Muscle layer of duodenum (tissue), 2 donors: ENCODE measurements around the gene NDUFB3.
A peak's percentile ranks its signal among the peaks of the same experiment; 100 is the strongest.

ENCODE experiments used
- H3K27ac ChIP-seq: one replicate; pipeline ENCODE4 v1.7.0; 2013; ENCODE audit warnings: mild to moderate bottlenecking, low read length
- H3K27me3 ChIP-seq: one replicate; pipeline ENCODE4 v1.7.0; 2013; ENCODE audit warnings: low read depth, mild to moderate bottlenecking, control low read depth, low read length
- H3K36me3 ChIP-seq, 2 donors: one replicate each; pipeline ENCODE4 v1.7.0; 2013; ENCODE audit warnings: low read length in 2 of 2, control low read depth in 1 of 2, mild to moderate bottlenecking in 1 of 2; ENCODE audit not compliant: insufficient read depth in 2 of 2, control insufficient read depth in 1 of 2
- H3K4me1 ChIP-seq, 2 donors: one replicate each; pipeline ENCODE4 v1.7.0; 2013; ENCODE audit warnings: low read length in 2 of 2, mild to moderate bottlenecking in 2 of 2, control low read depth in 1 of 2, moderate library complexity in 1 of 2; ENCODE audit not compliant: insufficient read depth in 2 of 2, control insufficient read depth in 1 of 2
- H3K4me3 ChIP-seq, 2 donors: one replicate each; pipeline ENCODE4 v1.7.0; 2013; ENCODE audit warnings: low read length in 2 of 2, low read depth in 1 of 2, mild to moderate bottlenecking in 1 of 2
- H3K9me3 ChIP-seq, 2 donors: one replicate each; pipeline ENCODE4 v1.7.0; 2013; ENCODE audit warnings: low read length in 2 of 2, control low read depth in 1 of 2, mild to moderate bottlenecking in 1 of 2; ENCODE audit not compliant: control insufficient read depth in 1 of 2
- donor health status: healthy.

Gene NDUFB3

DNA sequence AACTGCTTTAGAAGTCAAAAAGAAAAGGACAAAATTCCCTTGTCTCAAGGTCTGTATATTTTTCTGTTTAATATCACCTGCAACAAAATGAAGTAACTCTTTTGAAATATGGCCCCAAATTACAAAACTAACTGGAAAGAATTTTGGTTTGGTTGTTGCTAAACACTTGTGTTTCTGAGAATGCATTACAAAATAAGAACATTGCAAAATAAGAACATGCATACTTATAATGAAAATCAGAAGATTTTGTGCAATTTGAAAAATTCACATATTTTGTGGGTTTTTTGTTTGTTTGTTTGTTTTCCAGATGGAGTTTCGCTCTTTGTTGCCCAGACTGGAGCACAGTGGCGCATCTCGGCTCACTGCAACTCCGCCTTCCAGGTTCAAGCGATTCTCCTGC is 21.8 kb downstream of the NDUFB3 start:
- Histone ChIP-seq H3K9me3 (no peaks in the 10 kb centered on the region), H3K4me3 (no peak overlapping the region), H3K27ac (no peak overlapping the region), H3K36me3 (no peaks in the 10 kb centered on the region), H3K4me1 (no peaks in the 10 kb centered on the region), H3K27me3 (no peaks in the 10 kb centered on the region)

DNA sequence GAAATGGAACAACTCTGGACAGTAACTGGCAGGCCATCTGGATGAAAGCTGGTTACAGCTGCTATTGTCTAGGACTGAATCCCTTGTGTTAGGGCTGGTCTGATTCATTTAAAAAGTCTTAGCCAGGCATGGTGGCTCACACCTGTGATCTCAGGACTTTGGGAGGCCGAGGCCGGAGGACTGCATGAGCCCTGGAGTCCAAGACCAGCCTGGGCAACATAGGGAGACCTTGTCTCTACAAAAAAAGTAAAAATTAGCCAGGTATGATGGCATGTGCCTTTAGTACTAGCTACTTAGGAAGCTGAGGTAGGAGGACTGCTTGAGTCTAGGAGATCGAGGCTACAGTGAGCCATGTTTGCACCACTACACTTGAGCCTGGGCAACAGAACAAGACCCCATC is 28.7 kb downstream of the NDUFB3 start:
- H3K36me3 ChIP-seq, result no peaks in the 10 kb centered on the region
- H3K27ac ChIP-seq, result no peak overlapping the region
- H3K4me3 ChIP-seq, result no peak overlapping the region
- no peaks in the 10 kb centered on the region for H3K27me3 ChIP-seq
- H3K4me1 ChIP-seq, result no peaks in the 10 kb centered on the region
- no peaks in the 10 kb centered on the region for H3K9me3 ChIP-seq

DNA sequence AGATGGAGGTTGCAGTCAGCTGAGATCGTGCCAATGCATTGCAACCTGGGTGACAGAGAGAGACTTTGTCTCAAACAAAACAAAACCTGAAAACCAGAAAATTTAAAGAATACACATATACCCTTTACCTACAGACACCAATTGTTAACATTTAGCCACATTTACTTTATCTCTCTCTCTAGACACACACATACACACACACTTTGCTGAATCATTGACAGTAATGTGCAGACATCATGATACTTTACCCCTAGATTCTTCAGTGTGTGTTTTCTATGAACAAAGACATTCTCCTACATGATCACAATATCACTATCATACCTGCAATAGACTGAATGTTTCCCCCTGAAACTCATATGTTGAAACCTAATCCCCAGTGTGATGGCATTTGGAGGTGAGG is 34.0 kb downstream of the NDUFB3 start:
- Histone ChIP-seq H3K4me3 (no peak overlapping the region), H3K9me3 (no peaks in the 10 kb centered on the region), H3K27ac (no peak overlapping the region), H3K36me3 (no peaks in the 10 kb centered on the region), H3K4me1 (no peaks in the 10 kb centered on the region), H3K27me3 (no peaks in the 10 kb centered on the region)

- no peaks in the 10 kb centered on the region for H3K36me3 ChIP-seq
- H3K27me3 ChIP-seq, result no peaks in the 10 kb centered on the region
- no peaks in the 10 kb centered on the region for H3K4me1 ChIP-seq
- no peak overlapping the region for H3K27ac ChIP-seq
- no peaks in the 10 kb centered on the region for H3K9me3 ChIP-seq
- H3K4me3 ChIP-seq, result no peak overlapping the region
Observed at GRCh38 chr2:201107624-201108023, 35.8 kb downstream of the NDUFB3 start.

GRCh38 chr2:201108341-201108740 is 36.5 kb downstream of the NDUFB3 start:
- no peak overlapping the region for H3K4me3 ChIP-seq
- no peaks in the 10 kb centered on the region for H3K9me3 ChIP-seq
- no peak overlapping the region for H3K27ac ChIP-seq
- H3K36me3 ChIP-seq, result no peaks in the 10 kb centered on the region
- no peaks in the 10 kb centered on the region for H3K4me1 ChIP-seq
- no peaks in the 10 kb centered on the region for H3K27me3 ChIP-seq

- Histone ChIP-seq H3K9me3 (no peaks in the 10 kb centered on the region), H3K36me3 (no peaks in the 10 kb centered on the region), H3K27me3 (no peaks in the 10 kb centered on the region), H3K27ac (no peak overlapping the region), H3K4me3 (no peak overlapping the region), H3K4me1 (no peaks in the 10 kb centered on the region)
Observed at GRCh38 chr2:201109186-201109585, 37.4 kb downstream of the NDUFB3 start.

GRCh38 chr2:201110615-201111014 is 38.8 kb downstream of the NDUFB3 start:
- H3K27me3 ChIP-seq, result no peaks in the 10 kb centered on the region
- H3K4me1 ChIP-seq, result no peaks in the 10 kb centered on the region
- H3K4me3 ChIP-seq, result no peak overlapping the region
- H3K9me3 ChIP-seq, result no peaks in the 10 kb centered on the region
- no peak overlapping the region for H3K27ac ChIP-seq
- H3K36me3 ChIP-seq, result no peaks in the 10 kb centered on the region

DNA sequence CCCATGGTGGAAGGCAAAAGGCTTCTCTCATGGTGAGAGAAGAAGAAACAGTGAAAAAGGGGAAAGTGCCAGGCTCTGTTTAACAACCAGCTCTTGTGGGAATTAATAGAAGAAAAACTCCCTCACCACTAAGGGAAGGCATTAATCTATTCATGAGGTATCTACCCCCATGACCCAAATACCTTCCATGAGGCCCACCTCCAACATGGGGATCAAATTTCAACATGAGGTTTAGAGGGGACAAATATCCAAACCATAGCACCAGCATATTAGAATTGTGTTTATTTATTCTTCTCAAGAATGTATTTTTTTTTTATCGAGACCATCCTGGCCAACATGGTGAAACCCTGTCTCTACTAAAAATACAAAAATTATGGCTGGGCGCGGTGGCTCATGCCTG is 39.3 kb downstream of the NDUFB3 start:
- Histone ChIP-seq H3K4me1 (no peaks in the 10 kb centered on the region), H3K36me3 (peaks cover 0 to under 1% of the 10 kb centered on the region in 2 donors), H3K9me3 (no peaks in the 10 kb centered on the region), H3K27ac (no peak overlapping the region), H3K4me3 (no peak overlapping the region), H3K27me3 (no peaks in the 10 kb centered on the region)

DNA sequence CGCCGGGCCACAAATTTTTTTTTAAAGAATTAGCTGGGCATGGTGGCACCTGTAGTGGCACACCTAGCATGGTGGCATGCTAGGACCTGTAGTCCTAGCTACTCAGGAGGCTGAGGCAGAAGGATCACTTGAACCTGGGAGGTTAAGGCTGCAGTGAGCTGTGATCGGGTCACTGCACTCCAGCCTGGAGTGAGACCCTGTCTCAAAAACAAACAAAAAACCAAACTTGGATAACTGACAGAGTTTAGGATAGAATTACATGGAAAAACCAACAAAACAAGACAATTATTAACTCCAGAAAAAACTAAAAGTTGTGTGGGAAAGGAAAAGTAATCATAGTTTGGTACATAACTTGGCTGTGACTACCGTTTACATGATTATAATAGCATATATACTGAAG is 42.5 kb downstream of the NDUFB3 start:
- H3K27ac ChIP-seq, result no peak overlapping the region
- H3K27me3 ChIP-seq, result no peaks in the 10 kb centered on the region
- no peak overlapping the region for H3K4me3 ChIP-seq
- no peaks in the 10 kb centered on the region for H3K9me3 ChIP-seq
- peaks cover 0 to under 1% of the 10 kb centered on the region in 2 donors for H3K4me1 ChIP-seq
- peaks cover 0 to 8% of the 10 kb centered on the region in 2 donors for H3K36me3 ChIP-seq

DNA sequence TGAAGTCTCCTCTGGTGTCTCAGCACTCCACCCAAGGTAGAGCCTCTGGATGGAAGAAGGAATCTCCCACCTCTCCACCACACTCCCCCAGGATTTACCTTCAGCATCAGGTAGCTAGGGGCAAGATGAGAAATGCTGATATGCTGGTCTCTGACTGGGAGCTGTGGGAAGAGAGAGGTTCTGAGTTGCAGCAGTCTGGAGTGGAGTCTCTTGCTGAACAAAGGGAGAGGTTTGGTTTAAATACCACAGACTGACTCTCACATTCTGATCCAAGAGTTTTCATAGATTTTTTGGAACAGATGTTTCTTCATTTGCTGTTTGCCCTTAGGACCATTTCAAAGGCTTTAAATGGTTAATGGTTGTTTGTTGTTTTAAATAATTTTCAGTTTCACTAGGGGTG is 43.0 kb downstream of the NDUFB3 start:
- no peaks in the 10 kb centered on the region for H3K27me3 ChIP-seq
- peaks cover 0 to 8% of the 10 kb centered on the region in 2 donors for H3K36me3 ChIP-seq
- peaks cover 0 to 3% of the 10 kb centered on the region in 2 donors for H3K4me1 ChIP-seq
- H3K4me3 ChIP-seq, result no peak overlapping the region
- H3K27ac ChIP-seq, result peak overlapping the region; percentile 7
- no peaks in the 10 kb centered on the region for H3K9me3 ChIP-seq

GRCh38 chr2:201116115-201116958 is 44.5 kb downstream of the NDUFB3 start, which contains the start of gene CFLAR:
TSS of gene CFLAR (plus strand) at chr2:201116164. CDS start at chr2:201129866, 13,702 bp downstream.
- H3K4me1 ChIP-seq, result peaks cover 3 to 10% of the 10 kb centered on the region in 2 donors
- peak within 1 kb of the TSS; percentile 98 for H3K27ac ChIP-seq
- H3K27me3 ChIP-seq, result no peaks in the 10 kb centered on the region
- no peaks in the 10 kb centered on the region for H3K9me3 ChIP-seq
- H3K36me3 ChIP-seq, result peaks cover 0 to 8% of the 10 kb centered on the region in 2 donors
- peak within 1 kb of the TSS; percentile 87 to 96 for H3K4me3 ChIP-seq
